Uterus (tissue), 4 donors: ENCODE results near the gene C1orf87. TPM values are rescaled to one million over a fixed set of nuclear protein-coding genes. Genes with fewer than 3 reads are reported as not detected.

Source experiments
- DNase-seq, 2 donors: peaks; one replicate each; pipeline ENCODE4 v3.0.0-alpha.2; 2019 to 2020
- H3K27ac ChIP-seq, 2 donors: fragments of 200-600 bp; sonication (generic); 1 replicate in 1 of 2; 2 replicates in 1 of 2; pipeline ENCODE4 v1.5.1; 2016 to 2018
- H3K27me3 ChIP-seq, 2 donors: fragments of 200-600 bp; sonication (generic); one replicate each; pipeline ENCODE4 v1.5.1; 2018 to 2019; ENCODE audit warnings: control low read depth in 1 of 2
- H3K36me3 ChIP-seq, 2 donors: fragments of 200-600 bp; sonication (generic); one replicate each; pipeline ENCODE4 v1.5.1; 2019; ENCODE audit warnings: control low read depth in 1 of 2
- H3K4me1 ChIP-seq, 2 donors: fragments of 200-600 bp; sonication (generic); one replicate each; pipeline ENCODE4 v1.5.1; 2018 to 2019; ENCODE audit warnings: control low read depth in 1 of 2
- H3K4me3 ChIP-seq, 2 donors: fragments of 200-600 bp; sonication (generic); 1 replicate in 1 of 2; 2 replicates in 1 of 2; pipeline ENCODE4 v1.5.1; 2018 to 2019; ENCODE audit warnings: mild to moderate bottlenecking in 1 of 2
- H3K9me3 ChIP-seq, 2 donors: fragments of 200-600 bp; sonication (generic); one replicate each; pipeline ENCODE4 v1.5.1; 2019; ENCODE audit warnings: control low read depth in 1 of 2
- POLR2A ChIP-seq, 2 donors: fragments of 450-650 bp; IDR thresholded peaks; one replicate each; pipeline ENCODE4 v1.6.1; 2016; ENCODE audit warnings: antibody characterized with exemption in 2 of 2, mild to moderate bottlenecking in 1 of 2, moderate library complexity in 1 of 2
- intact Hi-C: fragments of 100-400 bp; cut with DNase I; formaldehyde crosslinking; loops from one replicate; pipeline ENCODE4 v1.15.1; 2023; ENCODE audit warnings: low total_unique reads
- total RNA-seq, 4 donors: library from RNA; depleted of rRNA in 3 of 4; stranded (reverse); fragments of >200 nt in 3 of 4; gene quantifications; one replicate each; pipeline versions ENCODE4 v1.1.0 to v1.2.4, GENCODE V29; 2014 to 2023
- TF ChIP-seq, protein P1 (sequence below), 4 experiments: fragments of 200-600 bp in 2 of 4; fragments of 450-650 bp in 2 of 4; sonication (generic) in 2 of 4; IDR thresholded peaks; one replicate each; pipeline ENCODE4 v1.5.1; 2016 to 2019; ENCODE audit warnings: antibody characterized with exemption in 4 of 4, mild to moderate bottlenecking in 2 of 4, moderate library complexity in 1 of 4
- donor health status: DM: yes; HTN: yes; CAD: no.

Gene C1orf87
- total RNA-seq, 4 donors from 2014 or later = 0.18 to 1.9 TPM; not detected in 2

DNA sequence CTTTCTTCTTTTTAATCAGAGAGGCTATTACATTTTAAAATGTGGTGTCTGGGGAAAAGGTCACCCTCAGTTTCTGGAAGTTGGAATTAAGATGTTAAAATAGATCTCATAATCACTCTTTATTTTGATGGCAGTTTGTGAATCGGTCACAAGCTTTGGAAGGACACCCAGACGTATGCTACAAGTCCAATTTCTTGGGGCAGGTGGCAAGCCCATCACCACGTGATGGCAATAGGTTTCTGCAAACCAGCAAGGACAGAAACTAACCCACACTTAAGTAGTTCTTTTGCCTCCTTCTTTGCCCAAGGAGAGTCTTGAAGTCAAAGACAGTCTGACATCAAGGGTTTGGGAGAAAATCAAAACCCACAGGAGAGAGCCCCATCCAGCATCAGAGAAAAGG lies 72.9 kb downstream of the C1orf87 start:
- Histone ChIP-seq H3K4me3 (no peak overlapping the region), H3K27ac (no peak overlapping the region), H3K27me3 (no peaks in the 10 kb centered on the region), H3K9me3 (no peaks in the 10 kb centered on the region), H3K36me3 (no peaks in the 10 kb centered on the region), H3K4me1 (no peaks in the 10 kb centered on the region)
- TF ChIP-seq POLR2A (IDR thresholded peaks at IDR 0.05) = no peak
- TF ChIP-seq, protein P1, sequence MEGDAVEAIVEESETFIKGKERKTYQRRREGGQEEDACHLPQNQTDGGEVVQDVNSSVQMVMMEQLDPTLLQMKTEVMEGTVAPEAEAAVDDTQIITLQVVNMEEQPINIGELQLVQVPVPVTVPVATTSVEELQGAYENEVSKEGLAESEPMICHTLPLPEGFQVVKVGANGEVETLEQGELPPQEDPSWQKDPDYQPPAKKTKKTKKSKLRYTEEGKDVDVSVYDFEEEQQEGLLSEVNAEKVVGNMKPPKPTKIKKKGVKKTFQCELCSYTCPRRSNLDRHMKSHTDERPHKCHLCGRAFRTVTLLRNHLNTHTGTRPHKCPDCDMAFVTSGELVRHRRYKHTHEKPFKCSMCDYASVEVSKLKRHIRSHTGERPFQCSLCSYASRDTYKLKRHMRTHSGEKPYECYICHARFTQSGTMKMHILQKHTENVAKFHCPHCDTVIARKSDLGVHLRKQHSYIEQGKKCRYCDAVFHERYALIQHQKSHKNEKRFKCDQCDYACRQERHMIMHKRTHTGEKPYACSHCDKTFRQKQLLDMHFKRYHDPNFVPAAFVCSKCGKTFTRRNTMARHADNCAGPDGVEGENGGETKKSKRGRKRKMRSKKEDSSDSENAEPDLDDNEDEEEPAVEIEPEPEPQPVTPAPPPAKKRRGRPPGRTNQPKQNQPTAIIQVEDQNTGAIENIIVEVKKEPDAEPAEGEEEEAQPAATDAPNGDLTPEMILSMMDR (IDR thresholded peaks at IDR 0.05) = no peak
- intact Hi-C loops = no loop called here
- no peak for DNase-seq

DNA sequence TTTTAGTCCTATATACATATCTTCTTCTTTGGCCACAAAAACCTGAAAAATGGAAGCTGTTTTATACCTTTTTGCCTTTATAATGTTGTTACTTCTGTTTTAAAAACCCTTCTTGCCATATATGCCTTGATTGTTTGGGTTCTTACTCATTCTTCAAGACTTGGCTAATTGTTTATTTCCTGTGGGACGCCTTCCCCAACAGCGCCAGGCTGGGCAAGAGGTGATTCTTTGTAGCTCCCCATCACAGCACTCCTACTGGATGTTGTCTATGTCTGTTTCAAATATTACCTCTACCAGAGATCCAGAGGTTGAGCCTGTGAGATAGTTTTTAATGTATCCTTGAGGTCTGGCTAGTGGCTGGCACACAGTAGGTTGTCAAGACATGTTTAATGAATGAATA lies 73.8 kb downstream of the C1orf87 start:
- Histone ChIP-seq H3K36me3 (no peaks in the 10 kb centered on the region), H3K27ac (no peak overlapping the region), H3K9me3 (no peaks in the 10 kb centered on the region), H3K4me1 (no peaks in the 10 kb centered on the region), H3K4me3 (no peak overlapping the region), H3K27me3 (no peaks in the 10 kb centered on the region)
- no peak for DNase-seq
- intact Hi-C loops = no loop called here
- TF ChIP-seq, protein P1 (IDR thresholded peaks at IDR 0.05) = no peak
- TF ChIP-seq POLR2A (IDR thresholded peaks at IDR 0.05) = no peak

DNA sequence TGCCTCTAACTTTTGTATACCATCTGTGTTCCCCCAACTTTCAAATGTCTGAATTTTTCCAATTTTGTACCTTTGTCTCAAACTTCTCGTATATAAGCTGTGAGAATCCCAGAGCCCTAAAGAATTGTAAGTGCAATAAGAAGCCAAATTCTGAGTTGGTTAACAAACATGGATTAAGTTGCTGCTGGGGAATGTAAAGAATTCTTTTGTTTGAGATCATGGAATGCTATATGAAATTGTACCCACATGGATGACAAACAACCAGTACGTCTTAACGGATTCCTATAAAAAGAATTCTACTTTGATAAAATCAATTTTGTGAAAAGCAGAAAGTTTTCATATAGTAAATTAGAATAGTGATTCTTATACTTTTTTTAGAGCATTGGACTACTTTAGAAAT lies 74.6 kb downstream of the C1orf87 start:
- H3K4me3 ChIP-seq = no peak overlapping the region
- no peaks in the 10 kb centered on the region for H3K27me3 ChIP-seq
- intact Hi-C loops = no loop called here
- no peaks in the 10 kb centered on the region for H3K4me1 ChIP-seq
- no peak overlapping the region for H3K27ac ChIP-seq
- TF ChIP-seq, protein P1 (IDR thresholded peaks at IDR 0.05) = no peak
- no peak for TF ChIP-seq POLR2A (IDR thresholded peaks at IDR 0.05)
- no peak for DNase-seq
- H3K9me3 ChIP-seq = no peaks in the 10 kb centered on the region
- no peaks in the 10 kb centered on the region for H3K36me3 ChIP-seq

DNA sequence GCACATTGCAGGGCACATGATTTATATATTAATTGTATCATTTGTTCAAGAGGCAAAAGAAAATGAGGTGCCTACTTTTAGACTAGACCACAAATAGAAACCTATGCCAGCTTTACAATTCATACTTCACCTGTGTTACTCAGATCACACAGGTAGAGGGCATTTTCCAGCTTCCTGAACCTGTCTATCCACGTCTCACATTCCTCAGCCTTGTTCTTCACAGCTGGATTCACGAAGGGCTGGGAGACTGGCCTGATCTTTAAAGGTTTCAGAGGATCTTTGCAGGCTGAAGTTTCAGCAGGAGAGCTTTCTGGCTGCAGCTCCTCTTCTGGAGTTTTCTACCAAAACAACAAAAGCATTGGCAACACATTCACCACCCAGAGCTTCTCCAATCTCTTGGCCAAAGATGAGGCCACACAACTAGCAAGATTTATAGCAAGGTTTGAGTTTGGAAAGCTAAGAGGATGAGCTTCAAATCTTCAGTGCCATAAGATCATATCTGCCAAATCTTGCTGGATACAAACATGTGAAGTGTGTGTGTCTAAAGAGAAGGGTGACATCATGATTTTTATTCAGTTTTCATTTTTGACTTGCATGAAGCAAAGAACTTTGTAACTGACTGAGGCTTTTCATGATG lies 76.0 kb downstream of the C1orf87 start:
- TF ChIP-seq POLR2A (IDR thresholded peaks at IDR 0.05) = no peak
- TF ChIP-seq, protein P1 (IDR thresholded peaks at IDR 0.05) = no peak
- H3K4me3 ChIP-seq = no peak overlapping the region
- no peaks in the 10 kb centered on the region for H3K27me3 ChIP-seq
- no peaks in the 10 kb centered on the region for H3K4me1 ChIP-seq
- intact Hi-C loops = no loop called here
- H3K36me3 ChIP-seq = no peaks in the 10 kb centered on the region
- H3K27ac ChIP-seq = no peak overlapping the region
- no peak for DNase-seq
- no peaks in the 10 kb centered on the region for H3K9me3 ChIP-seq

DNA sequence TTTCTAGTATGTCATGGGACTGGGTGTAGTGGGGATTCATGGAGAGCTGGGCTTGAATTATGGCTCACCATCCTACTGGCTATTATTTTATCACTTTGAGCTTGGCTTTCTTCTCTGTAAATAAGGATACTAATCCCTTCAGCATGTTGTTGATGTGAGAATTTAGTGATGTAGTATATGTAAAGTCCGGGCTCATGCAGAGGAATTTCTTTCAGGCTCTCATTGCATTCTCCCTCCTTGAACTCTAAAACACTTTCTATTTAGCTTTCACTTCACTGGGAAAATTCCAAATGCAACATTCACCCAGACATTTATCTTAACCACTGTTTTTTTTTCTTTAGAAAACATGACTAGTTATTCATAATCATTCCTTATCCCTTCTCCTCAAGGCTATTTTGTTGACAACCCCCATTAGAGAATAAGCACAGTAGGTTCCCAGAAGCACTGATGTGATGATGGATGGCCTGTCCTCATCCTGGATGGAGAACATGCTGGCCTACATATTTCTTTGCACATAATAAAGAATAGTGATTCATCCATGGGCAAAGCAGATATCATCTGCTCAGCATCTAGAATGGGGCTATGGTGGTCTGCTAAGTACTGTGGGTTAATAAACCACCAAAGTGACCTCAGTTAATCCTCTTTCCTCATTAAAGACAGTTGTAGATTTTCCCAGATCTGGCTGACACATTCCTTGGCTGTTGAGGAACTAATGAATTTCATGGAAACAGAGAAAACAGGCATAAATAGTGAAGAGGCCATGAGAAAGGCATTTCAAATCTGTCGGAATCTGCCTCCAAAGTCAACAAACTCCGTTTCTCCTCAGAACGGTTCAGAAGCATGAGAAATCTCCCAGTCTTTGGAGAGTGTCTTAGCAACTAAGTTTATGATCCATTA lies 79.0 kb downstream of the C1orf87 start:
- TF ChIP-seq POLR2A (IDR thresholded peaks at IDR 0.05) = no peak
- TF ChIP-seq, protein P1 (IDR thresholded peaks at IDR 0.05) = no peak
- Histone ChIP-seq H3K27ac (peak overlapping the region; percentile 42 to 77), H3K9me3 (no peaks in the 10 kb centered on the region), H3K27me3 (no peaks in the 10 kb centered on the region), H3K36me3 (no peaks in the 10 kb centered on the region), H3K4me1 (no peaks in the 10 kb centered on the region), H3K4me3 (no peak overlapping the region)
- intact Hi-C loops = no loop called here
- DNase-seq = peak; percentile 25 to 47
